ENCODE data around the gene MRPS25.

MRPS25 gene

GRCh38 chr3:15096046-15096445 lies 30.9 kb upstream of the MRPS25 start:
- DNase-seq (ENCODE audit: low read depth), result no peak
- H3K4me3 ChIP-seq (replicated peaks; ENCODE audit: low read depth, low read length), result no peak overlapping the region
- TF ChIP-seq CTCF (IDR thresholded peaks at IDR 0.05; ENCODE audit: low read length, missing control alignments), result no peak

- H3K4me3 ChIP-seq (replicated peaks; ENCODE audit: low read depth, low read length), result no peak overlapping the region
- TF ChIP-seq CTCF (IDR thresholded peaks at IDR 0.05; ENCODE audit: low read length, missing control alignments), result no peak
- no peak for DNase-seq (ENCODE audit: low read depth)
Observed at GRCh38 chr3:15094187-15094875, 29.2 kb upstream of the MRPS25 start.

GRCh38 chr3:15092686-15093085 lies 27.6 kb upstream of the MRPS25 start:
- no peak for TF ChIP-seq CTCF (IDR thresholded peaks at IDR 0.05; ENCODE audit: low read length, missing control alignments)
- no peak for DNase-seq (ENCODE audit: low read depth)
- no peak overlapping the region for H3K4me3 ChIP-seq (replicated peaks; ENCODE audit: low read depth, low read length)

- DNase-seq (ENCODE audit: low read depth), result no peak
- H3K4me3 ChIP-seq (replicated peaks; ENCODE audit: low read depth, low read length), result no peak overlapping the region
- no peak for TF ChIP-seq CTCF (IDR thresholded peaks at IDR 0.05; ENCODE audit: low read length, missing control alignments)
Observed at GRCh38 chr3:15091575-15091974, 26.5 kb upstream of the MRPS25 start.

GRCh38 chr3:15089201-15089600 lies 24.1 kb upstream of the MRPS25 start:
- no peak for DNase-seq (ENCODE audit: low read depth)
- H3K4me3 ChIP-seq (replicated peaks; ENCODE audit: low read depth, low read length), result no peak overlapping the region
- no peak for TF ChIP-seq CTCF (IDR thresholded peaks at IDR 0.05; ENCODE audit: low read length, missing control alignments)

GRCh38 chr3:15086699-15087098 lies 21.6 kb upstream of the MRPS25 start:
- no peak for TF ChIP-seq CTCF (IDR thresholded peaks at IDR 0.05; ENCODE audit: low read length, missing control alignments)
- H3K4me3 ChIP-seq (replicated peaks; ENCODE audit: low read depth, low read length), result no peak overlapping the region
- no peak for DNase-seq (ENCODE audit: low read depth)

GRCh38 chr3:15086263-15086662 lies 21.1 kb upstream of the MRPS25 start:
- no peak overlapping the region for H3K4me3 ChIP-seq (replicated peaks; ENCODE audit: low read depth, low read length)
- TF ChIP-seq CTCF (IDR thresholded peaks at IDR 0.05; ENCODE audit: low read length, missing control alignments), result no peak
- DNase-seq (ENCODE audit: low read depth), result no peak
